ENCODE measurements around the gene ADD2. TPM values are rescaled to one million over a fixed set of nuclear protein-coding genes. Genes with fewer than 3 reads are reported as not detected.

Gene ADD2
- total RNA-seq, 1 donor from 2014 or later = 0.95 TPM

DNA sequence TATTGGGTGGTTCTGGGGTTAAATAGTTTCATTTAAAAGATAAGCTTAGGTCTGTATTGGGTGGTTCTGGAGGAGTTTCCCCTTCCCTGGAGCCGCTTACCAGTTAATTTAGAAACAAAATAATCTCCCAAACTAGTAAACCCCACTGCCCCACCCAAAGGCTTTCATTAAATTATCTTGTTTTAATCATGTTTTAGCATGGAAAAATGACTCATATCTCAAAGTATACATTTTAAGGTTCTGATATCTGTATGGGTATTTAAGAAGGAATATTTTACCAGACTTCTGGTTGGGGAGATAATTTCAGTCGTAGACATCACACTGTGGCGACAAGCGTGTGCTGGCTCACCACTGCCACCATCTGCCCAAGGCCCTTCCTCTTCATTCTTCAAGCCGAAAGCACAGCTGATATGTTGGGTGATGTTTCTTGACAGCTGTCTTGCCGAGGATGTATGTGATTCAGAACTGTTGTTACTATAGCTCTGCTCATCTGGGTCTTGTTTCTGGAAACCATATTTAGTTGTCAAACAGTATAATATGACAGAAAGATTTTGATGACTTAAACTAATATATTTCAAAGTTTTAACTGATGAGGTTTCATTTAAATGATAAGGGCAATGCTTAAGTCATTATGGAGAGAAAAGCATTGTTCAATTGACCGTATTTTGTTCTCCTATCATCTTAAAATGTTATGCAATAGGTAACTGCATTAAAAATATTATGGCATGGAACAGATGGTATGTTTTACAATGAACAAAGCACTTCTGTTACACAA lies 17.3 kb upstream of the ADD2 start:
- DNase-seq (ENCODE audit: low spot score) = no peak

DNA sequence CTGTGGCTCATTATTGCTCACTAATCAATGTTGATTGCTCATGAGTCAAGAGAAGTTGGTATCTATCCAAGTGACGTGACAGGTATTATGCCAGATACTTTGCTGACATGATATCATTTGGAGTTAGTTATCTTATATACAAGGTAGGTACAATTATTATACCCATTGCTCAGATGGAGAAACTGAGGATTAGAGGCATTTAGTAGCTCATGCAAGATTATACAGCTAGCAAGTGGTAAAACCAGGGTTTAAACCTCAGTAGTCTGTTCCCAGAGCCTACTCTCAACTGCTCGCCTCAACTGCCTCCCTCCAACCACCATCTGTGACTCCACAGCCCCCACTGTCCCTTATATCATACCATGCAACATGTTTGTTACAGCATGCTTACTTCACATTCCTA lies 16.3 kb upstream of the ADD2 start:
- DNase-seq (ENCODE audit: low spot score) = no peak

DNA sequence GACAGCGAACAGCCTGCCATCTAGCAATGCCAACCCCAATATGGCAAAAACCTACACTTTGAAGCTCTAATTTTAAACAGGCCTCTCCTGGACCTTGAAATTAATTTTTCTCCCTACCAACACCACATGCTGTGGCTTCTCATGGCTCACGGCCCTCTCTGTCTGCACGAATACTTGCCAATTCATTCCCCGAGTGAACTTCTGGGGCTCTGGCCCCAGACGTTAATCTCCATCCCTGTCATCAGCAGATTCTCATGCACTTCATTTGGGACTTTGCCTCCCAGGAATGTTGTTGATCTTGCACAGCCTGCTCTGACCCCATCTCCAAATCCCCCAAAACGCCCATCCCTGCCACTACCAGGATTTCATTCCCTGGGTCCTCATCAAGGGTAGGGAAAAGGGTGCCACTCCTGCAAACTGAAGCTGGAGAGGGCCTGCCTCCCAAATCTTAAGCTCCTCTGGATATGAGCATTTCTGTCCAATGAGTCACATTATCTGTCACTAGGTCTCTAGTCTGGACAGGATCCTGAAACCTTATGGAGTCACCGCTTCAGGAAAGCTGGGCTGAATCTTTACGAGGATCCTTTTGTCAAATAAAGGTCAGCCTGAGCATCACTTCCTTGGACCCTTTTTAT lies 12.0 kb upstream of the ADD2 start:
- no peak for DNase-seq (ENCODE audit: low spot score)

DNA sequence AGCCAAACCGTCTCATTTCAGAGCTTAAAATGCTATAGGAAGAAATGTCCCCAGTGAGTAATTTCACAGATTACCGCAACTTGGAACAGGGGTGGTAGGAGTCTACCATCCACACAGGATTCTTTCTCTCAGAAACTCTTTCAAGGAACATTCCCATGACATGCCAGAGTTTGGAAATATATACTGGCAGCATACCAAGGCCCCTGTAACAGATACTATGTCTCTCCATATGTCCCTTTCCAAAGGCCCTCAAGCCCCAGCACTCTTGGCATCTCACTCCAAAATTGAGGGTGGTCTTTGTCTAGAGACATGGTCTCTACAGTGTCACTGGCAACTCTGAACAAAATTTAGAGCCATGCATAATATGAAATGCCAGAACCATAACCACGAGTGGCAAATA lies 11.5 kb upstream of the ADD2 start:
- no peak for DNase-seq (ENCODE audit: low spot score)

DNA sequence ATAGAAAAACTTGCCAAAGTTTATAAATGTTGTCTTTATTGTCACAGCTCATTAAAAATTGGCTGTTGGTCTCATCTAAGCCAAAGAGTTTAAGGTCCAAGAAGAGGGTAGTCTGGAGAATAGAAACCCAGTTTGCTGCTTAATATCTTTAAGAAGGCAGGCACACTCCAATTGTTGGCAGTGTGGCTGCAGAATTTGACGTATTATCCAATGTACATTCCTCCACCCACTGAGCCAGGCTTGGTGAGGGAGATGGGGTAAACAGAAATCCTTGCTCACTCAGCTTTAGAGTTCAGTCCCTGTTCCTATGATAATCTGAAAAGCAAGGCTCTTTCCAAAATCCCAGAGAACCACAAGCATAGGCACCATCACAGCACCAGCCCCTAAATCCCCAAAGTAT lies 10.7 kb upstream of the ADD2 start:
- no peak for DNase-seq (ENCODE audit: low spot score)

DNA sequence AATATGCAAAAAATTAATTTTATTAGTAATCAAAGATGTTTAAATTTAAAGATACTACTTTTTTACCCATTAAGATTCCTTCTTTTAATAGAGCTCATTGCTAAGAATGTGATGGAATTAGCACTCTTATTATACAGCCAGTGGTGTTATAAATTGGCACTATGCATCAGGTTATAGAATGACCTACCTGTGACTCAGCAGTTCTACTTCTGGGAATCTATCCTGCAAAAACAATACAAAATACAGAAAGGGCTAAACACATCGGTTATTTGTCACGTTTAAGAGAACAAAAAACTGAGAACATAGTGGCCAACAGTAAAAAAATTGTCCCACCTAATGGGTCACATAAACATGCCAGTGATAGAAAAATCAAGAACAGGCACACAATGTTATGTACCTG lies 9.4 kb upstream of the ADD2 start:
- DNase-seq (ENCODE audit: low spot score) = no peak

DNA sequence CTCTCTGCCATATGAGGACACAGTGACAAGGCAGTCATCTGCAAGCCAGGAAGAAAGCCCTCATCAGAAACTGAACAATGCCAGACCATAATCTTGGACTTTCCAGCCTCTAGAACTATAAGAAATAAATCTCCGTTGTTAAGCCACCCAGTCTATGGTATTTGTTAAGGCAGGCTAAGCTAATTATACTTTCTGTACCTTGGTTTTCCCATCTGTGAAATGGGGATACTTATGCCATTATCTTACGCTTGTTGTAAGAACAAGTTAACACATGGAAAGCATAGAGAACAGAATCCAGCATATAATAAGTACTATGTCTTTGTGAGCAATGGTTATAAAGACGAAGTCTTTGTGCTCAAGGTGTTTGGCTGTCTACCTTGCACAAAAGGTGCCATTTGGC lies 8.3 kb upstream of the ADD2 start:
- DNase-seq (ENCODE audit: low spot score) = no peak

DNA sequence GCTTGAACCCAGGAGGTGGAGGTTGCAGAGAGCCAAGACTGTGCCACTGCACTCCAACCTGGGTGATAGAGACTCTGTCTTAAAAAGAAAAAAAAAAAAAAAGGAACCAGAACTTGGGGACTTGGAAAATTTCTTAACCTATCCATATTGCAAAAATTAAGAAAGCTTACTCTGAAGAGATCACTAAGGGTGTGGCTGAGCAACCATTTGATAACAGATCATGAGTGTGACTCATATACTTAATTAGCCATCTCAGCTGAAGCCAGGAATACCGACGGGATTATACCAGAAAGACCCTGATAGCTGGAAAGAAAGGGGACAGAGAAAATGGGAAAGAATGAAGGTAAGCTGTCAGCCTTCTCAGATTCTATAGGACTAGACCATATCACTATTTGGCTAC lies 7.1 kb upstream of the ADD2 start:
- no peak for DNase-seq (ENCODE audit: low spot score)

DNA sequence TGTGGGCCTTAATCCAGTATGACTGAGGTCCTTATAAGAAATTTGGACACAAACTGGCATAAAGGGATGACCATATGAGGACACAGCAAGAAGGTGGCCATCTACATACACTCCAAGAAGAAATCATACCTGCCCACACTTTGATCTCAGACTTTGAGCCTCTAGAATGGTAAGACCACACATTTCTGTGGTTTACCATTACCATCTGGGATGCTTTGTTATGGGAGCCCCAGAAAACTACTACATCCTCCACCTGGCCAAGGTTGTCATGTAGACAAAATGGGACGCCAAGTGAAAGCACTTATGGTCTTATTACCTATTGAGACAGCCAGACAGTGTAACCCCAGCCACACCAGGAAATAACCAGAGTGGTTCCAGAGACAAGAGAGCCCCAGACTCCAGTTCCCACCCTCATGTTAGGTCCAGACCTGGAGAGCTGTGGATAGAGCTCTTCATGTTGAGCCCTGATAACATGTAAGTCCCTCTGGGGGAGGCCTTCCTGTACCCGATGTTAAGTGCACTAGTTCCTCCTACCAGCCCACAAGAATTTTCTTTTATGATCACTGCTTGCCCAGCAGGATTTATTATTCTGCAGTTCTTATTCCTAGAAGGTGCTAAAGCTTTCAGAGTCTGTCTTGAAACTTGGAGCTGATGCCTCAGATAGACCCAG lies 4.6 kb upstream of the ADD2 start:
- DNase-seq (ENCODE audit: low spot score) = no peak

DNA sequence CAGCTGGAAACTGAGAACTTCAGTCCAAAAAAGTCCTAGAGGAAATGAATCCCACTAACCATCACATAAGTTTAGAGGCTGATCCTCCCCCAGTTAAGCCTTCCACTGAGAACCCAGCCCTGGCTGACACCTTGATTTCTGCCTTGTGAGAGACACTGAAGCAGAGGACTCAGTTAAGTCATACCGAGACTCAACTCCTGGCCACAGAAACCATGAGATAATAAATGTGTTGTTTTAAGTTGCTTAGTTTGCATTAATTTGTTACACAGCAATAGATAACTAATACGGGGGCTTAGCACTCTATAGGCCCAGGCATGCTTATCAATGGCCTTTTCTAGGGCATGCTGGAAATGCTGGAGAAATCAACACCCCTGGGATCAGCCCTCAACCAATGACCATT lies 3.4 kb upstream of the ADD2 start:
- DNase-seq (ENCODE audit: low spot score) = no peak

DNA sequence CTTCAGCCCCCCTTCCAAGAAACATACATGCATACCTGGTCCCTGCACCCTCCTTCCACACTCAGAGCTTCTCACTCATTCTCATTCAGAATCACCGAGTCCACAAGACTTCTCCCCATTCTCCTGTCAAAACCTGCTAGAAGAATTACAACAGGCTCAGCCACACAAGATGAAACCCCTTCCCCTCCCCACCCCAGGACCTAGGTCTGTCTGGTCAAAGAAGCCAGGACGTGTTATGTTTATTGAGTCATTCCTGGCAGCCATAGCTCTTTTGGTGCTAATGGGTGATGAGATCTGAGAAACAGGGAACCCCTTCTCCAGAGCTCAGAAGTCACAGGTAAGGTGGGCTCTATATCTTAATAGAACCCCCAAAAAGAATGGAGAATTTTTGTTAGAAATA lies 1.4 kb upstream of the ADD2 start:
- DNase-seq (ENCODE audit: low spot score) = no peak

DNA sequence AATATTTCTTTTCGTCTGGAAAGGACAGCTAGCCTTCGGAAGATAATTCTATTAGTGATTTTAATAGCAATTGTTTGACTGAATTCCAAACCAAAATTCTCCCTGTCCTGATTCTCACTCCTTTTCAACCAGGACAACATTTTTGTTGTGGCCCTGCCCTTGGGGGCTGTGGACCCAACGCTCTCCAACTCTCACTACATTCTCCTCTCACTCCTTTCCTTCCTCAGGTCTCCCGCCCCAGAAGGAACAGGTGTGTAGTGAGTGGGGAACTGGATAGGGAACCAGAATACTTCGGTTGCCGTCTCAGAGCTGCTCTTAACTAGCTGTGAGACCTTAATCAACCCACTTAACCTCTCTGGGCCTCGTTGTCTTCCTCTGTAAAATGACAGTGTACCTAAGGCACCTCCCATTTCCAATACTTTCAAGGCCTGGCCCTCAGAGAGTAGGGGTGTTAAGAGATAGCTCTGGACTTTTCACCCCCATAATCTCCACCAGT lies 638 bp upstream of the ADD2 start:
- DNase-seq (ENCODE audit: low spot score) = no peak

DNA sequence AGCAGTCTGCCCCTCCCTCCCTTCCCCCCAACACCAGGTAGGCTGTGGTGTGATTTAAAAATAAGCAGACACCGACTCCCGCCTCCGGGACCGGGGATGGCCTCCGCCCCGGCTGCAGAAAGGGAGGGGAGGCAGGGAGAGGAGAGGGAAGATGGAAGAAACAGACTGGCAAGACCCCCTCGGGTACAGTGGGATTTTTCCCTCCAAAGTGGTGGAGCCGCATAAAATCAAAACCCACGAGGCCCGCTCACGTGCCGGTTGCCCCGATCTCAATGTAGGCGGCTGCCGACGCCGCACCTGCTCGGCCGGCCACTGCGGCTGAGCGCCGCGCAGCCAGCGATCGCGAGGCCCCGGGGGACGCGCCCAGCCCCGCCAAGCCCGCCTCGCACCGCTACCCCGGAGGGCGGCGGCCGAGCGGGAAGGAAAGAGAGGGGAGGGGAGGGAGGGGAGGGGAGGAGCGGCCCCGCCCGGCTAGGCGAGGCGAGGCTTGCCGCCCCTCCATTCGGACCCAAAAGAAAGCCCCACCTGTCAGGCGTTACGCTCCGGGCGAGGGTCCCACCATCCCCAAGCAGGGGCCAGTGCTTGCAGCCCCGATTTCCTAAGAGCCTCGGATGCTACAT lies 811 bp downstream of the ADD2 start:
- no peak for DNase-seq (ENCODE audit: low spot score)

DNA sequence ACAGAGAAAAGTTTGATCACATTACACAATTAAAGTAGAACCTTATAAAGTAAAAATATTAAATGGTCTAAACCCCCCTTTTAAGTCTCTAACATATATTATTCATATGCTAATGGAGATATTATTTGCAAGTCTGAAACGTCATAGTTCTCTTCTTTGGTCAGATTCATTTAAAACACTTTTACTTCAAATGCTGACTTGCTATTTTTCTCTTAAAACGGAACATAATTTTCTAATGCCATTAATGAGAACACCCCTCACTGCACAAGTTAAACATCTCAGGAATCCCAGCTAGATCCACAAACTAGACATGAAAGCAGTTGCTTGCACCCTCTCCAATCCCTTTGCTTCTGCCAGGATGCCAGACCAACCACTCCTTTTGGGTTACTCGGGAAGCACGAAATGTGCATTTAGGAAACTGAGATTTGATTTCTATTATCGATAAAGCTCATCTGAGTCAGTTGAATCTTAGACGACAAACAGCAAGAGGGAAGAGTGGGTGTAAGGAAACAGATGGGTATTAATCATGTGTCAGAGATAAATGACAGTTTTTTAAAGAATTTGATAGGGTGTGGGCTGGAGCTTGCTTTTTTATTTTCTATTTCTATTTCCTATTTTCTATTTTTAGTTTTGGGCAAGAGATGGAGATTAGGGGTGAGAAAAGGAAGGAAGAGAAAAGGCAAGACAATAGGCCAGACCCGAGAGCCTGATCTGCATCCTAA lies 1.5 kb downstream of the ADD2 start:
- DNase-seq (ENCODE audit: low spot score) = no peak

DNA sequence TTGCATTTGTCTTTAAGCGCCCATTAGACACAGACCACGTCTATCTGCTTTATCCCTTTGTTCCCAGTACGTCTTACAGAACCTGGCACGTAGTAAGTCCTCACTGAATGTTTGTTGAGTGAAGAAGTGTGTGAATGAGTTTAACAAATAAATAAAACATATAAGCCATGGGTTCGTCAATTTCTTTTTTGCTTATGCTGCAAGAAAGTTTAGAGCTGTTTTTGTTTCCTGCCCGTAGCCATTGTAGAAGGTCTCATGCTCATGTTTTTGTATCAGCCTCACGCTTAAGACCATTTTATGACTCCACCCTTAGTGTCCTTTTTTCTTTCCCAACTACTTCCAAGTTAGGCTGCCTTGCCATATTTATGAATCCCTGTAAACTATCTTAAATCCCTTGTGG lies 2.5 kb downstream of the ADD2 start:
- no peak for DNase-seq (ENCODE audit: low spot score)

DNA sequence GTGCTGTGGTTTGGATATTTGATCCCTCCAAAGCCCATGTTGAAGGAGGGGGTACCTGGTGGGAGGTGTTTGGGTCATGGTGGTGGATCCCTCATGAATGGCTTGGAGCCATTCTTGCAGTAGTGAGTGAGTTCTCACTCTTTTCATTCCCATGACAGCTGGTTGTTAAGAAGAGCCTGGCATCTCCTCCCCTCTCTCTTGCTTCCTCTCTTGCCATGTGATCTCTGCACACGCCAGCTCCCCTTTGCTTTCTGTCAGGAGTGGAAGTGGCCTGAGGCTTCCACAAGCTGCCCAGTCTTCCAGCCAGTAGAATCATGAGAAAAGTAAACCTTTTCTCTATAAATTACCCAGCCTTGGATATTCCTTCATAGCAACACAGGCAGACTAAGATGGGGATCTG lies 8.6 kb downstream of the ADD2 start:
- no peak for DNase-seq (ENCODE audit: low spot score)

DNA sequence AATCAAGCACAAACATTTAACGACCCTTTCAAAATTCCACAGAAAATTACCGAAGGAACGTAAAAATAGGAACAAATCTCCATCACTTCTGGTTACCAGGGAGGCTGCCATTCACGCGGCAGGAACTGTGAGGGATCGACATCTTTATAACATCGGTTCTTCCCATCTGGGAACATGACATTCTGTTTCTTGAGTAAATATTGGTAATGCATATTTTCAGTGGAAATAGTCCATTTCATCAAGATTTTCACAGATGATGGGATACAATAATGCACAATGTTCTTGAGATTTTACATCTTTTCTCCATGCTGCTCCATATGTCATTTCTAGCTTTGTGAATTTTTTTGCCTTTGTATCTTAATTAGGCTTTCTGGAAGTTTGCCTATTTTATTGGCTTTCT lies 10.0 kb downstream of the ADD2 start:
- DNase-seq (ENCODE audit: low spot score) = no peak

DNA sequence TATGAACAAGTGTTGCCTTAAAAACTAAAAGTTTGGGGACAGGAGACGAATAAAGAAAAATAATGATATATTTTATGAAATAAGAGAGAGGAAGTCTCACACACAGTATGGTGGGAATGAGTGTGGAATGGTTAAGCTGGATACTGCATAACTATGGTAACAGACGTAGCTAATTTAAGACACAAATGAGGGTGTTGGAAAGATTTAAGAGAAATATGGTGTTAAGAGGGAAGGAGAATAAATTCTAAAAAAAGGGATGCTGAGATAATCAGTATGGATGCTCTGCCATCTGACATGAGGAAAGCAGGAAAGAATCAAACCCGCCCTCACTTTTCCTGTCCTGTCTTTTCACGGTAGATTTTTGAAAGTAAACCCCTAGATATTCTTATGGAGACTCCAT lies 10.6 kb downstream of the ADD2 start:
- DNase-seq (ENCODE audit: low spot score) = no peak

DNA sequence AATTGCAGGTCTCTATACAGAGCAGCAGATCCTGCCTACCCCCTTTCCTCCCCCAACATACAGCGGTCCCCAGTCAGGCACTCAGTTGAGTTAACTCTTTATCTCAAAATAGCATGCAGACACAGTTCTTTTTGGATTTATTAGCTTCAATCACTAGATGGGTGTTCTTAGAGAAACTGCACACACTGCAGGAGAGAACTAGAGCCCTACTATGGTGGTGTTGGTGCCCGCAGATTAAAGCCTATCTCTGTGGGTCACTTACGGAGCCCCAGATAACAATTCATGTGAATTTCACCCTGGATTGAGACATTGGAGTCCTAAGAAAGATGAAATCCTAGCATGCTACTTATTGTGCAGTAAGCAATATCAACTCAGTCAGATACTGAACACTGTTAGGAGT lies 11.9 kb downstream of the ADD2 start:
- DNase-seq (ENCODE audit: low spot score) = no peak

DNA sequence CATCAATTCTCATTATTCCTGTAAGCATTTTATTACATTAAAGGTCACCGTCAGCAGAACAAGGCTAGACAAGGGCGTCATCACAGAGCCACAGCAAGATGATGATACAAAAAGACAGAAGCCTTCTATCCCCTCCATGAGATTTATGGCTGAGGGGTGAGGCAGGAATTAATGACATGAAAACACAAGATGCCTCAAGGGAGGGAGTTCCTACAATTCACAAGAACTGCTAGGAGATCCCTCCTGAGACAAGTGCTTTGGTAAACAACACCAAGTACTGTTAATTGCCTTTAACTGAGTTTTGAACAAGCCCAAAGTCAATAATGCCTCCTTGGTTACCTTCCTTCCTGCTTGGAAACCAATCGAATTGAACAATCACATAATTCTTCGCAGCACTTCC lies 14.1 kb downstream of the ADD2 start:
- no peak for DNase-seq (ENCODE audit: low spot score)

DNA sequence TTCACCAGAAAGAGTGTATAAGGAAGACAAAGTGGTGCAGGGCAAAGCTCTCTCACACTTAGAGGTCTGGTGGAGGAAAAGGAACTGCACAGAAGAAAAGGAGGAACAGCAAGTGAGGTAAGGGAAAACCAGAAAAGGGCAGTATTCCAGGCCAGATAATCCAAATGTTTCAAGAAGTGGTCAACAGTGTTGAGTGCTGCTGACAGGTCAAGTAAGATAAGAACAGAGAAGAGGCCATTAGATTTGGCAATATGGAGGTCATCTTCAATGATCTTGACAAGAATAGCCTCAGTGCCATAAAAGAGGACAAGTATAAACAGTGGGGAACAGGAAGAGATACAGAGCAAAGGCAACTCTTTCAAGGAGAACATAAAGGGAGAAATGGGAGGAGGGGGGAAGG lies 15.0 kb downstream of the ADD2 start:
- no peak for DNase-seq (ENCODE audit: low spot score)

DNA sequence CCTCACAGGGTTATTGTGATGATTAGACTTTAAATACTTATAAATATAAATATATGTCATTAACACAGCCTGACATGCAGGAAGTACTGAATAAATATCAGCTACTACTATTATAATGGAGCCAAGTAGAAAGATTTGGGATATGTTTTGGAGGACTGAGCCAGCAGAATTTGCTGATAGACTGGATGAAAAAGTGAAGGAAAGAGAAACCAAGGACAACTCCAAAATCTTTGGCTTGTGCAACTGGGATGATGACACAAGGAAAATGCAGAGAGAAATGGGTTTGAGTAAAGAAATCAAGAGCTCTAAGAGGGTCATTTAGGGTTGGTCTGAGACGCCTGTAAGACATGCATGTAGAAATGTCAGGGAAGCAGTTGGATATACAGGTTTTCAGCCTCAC lies 15.6 kb downstream of the ADD2 start:
- DNase-seq (ENCODE audit: low spot score) = no peak
